SH-SY5Y (cell line): Measurements from ENCODE around the gene HIVEP3.

Experiments used
- GATA2 ChIP-seq: IDR thresholded peaks from 2 replicates; pipeline ENCODE4 v1.6.1; 2011; ENCODE audit warnings: mild to moderate bottlenecking, low read depth, low read length
- GATA3 ChIP-seq: IDR thresholded peaks from 2 replicates; pipeline ENCODE4 v1.6.1; 2011; ENCODE audit warnings: low read depth, mild to moderate bottlenecking, low read length, moderate library complexity

DNA sequence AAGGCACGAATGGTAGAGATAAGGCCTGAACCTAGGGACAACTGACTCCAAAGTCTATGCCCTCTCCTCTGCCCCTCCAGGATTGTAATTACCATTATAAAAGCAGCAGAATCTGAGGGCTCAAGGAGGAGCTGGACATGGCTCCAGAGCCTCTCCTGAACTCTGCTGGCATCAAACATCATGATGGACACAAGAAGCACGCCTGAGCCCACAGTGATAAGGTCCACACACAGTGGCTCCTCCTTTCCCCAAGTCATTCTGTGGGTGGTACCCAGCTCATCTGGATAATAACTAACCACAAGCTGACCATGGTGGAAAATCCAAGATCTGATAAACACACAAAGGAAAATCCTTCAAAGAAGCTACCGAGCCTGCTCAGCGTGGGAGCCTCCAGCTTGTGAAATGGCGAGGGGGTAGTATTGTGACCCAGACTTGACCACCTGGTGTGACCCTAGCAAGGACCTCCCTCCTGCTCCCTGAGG lies 85.2 kb downstream of the HIVEP3 start:
- no peak for TF ChIP-seq GATA2
- TF ChIP-seq GATA3 = no peak
